ENCODE results near the gene GRK4.
"Not testable (repeated sequence)": the region's sequence is repeated elsewhere in the genome, so short reads cannot be mapped to it uniquely, and the experiment has no call there.

GRK4 gene

GRCh38 chr4:2982012-2982411 is 18.6 kb downstream of the GRK4 start:
- TF ChIP-seq, protein P1, sequence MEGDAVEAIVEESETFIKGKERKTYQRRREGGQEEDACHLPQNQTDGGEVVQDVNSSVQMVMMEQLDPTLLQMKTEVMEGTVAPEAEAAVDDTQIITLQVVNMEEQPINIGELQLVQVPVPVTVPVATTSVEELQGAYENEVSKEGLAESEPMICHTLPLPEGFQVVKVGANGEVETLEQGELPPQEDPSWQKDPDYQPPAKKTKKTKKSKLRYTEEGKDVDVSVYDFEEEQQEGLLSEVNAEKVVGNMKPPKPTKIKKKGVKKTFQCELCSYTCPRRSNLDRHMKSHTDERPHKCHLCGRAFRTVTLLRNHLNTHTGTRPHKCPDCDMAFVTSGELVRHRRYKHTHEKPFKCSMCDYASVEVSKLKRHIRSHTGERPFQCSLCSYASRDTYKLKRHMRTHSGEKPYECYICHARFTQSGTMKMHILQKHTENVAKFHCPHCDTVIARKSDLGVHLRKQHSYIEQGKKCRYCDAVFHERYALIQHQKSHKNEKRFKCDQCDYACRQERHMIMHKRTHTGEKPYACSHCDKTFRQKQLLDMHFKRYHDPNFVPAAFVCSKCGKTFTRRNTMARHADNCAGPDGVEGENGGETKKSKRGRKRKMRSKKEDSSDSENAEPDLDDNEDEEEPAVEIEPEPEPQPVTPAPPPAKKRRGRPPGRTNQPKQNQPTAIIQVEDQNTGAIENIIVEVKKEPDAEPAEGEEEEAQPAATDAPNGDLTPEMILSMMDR (IDR thresholded peaks at IDR 0.05; ENCODE audit: borderline replicate concordance, control extremely low read depth, extremely low read depth, insufficient read depth, missing control alignments), result no peak
- no peak for DNase-seq (ENCODE audit: low spot score)
- in situ Hi-C loops (cut with MboI; ENCODE audit: low sequenced_read_pairs, unreplicated experiment), result no loop called here

- DNase-seq (ENCODE audit: low spot score); in situ Hi-C loops (cut with MboI; ENCODE audit: low sequenced_read_pairs, unreplicated experiment): not testable (repeated sequence)
Measured at GRCh38 chr4:2983715-2984114, 20.3 kb downstream of the GRK4 start.

- DNase-seq (ENCODE audit: low spot score), result no peak
- in situ Hi-C loops (cut with MboI; ENCODE audit: low sequenced_read_pairs, unreplicated experiment), result no loop called here
- TF ChIP-seq, protein P1 (IDR thresholded peaks at IDR 0.05; ENCODE audit: borderline replicate concordance, control extremely low read depth, extremely low read depth, insufficient read depth, missing control alignments), result no peak
Measured at GRCh38 chr4:2991243-2991642, 27.9 kb downstream of the GRK4 start.

- in situ Hi-C loops (cut with MboI; ENCODE audit: low sequenced_read_pairs, unreplicated experiment), result no loop called here
- TF ChIP-seq, protein P1 (IDR thresholded peaks at IDR 0.05; ENCODE audit: borderline replicate concordance, control extremely low read depth, extremely low read depth, insufficient read depth, missing control alignments), result no peak
- no peak for DNase-seq (ENCODE audit: low spot score)
Measured at GRCh38 chr4:2994917-2995316, 31.5 kb downstream of the GRK4 start.

DNA sequence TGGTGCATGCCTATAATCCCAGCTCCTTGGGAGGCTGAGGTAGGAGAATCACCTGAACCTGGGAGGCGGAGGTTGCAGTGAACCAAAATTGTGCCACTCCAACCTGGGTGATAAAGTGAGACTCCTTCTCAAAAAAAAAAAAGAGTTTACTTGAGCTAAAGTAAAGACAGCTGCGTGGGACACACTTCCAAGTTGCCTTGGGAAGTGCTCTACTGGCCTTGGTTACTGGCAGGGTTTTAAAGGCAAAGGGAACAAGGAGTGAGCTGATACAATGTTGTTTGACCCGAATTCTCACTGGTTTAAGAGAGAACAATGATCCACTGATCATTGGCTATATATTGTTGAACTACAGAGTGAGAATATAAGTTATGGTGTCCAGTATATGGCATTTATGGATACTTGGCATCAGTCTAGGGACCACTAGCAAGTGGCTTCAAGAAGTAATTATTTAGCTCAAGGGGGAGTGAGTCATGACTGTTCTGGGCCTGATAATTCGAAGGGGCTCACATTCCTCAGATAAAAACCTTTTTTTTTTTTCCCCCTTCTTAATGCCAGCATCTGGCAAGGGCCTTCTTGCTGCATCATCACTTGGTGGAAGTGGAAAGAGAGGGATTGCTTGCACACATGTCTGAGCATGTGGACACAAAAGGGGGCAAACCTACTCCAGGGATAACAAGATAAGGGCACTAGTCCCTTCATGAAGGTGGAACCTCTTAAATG is 32.3 kb downstream of the GRK4 start:
- TF ChIP-seq, protein P1 (IDR thresholded peaks at IDR 0.05; ENCODE audit: borderline replicate concordance, control extremely low read depth, extremely low read depth, insufficient read depth, missing control alignments), result no peak
- in situ Hi-C loops (cut with MboI; ENCODE audit: low sequenced_read_pairs, unreplicated experiment), result no loop called here
- no peak for DNase-seq (ENCODE audit: low spot score)

GRCh38 chr4:2996415-2996814 is 33.0 kb downstream of the GRK4 start:
- DNase-seq (ENCODE audit: low spot score), result no peak
- in situ Hi-C loops (cut with MboI; ENCODE audit: low sequenced_read_pairs, unreplicated experiment), result no loop called here
- TF ChIP-seq, protein P1 (IDR thresholded peaks at IDR 0.05; ENCODE audit: borderline replicate concordance, control extremely low read depth, extremely low read depth, insufficient read depth, missing control alignments), result no peak

- in situ Hi-C loops (cut with MboI; ENCODE audit: low sequenced_read_pairs, unreplicated experiment), result no loop called here
- DNase-seq (ENCODE audit: low spot score), result no peak
- TF ChIP-seq, protein P1 (IDR thresholded peaks at IDR 0.05; ENCODE audit: borderline replicate concordance, control extremely low read depth, extremely low read depth, insufficient read depth, missing control alignments), result no peak
Measured at GRCh38 chr4:3007724-3008123, 44.4 kb downstream of the GRK4 start.
